ENCODE data around the gene VWA3A.

DNA sequence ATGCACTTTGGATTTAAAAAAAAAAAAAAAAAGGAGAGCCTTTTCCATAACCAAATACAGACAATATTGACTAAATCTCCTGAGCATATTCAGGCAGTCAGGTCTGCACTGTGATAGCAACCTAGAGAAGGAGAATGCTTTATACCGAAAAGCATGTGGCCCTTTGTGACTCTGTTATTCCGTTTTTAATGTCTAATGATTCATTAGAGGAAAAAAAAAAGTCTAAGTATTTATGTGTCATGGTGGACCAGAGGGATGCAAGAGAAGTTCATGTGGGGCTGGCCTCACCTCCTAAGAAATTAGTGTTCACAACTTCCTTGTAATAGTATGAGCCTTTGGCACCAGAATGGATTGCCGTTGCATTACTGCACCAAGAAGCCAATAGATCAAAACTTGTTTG lies 11.3 kb upstream of the VWA3A start:
- TF ChIP-seq, protein P1, sequence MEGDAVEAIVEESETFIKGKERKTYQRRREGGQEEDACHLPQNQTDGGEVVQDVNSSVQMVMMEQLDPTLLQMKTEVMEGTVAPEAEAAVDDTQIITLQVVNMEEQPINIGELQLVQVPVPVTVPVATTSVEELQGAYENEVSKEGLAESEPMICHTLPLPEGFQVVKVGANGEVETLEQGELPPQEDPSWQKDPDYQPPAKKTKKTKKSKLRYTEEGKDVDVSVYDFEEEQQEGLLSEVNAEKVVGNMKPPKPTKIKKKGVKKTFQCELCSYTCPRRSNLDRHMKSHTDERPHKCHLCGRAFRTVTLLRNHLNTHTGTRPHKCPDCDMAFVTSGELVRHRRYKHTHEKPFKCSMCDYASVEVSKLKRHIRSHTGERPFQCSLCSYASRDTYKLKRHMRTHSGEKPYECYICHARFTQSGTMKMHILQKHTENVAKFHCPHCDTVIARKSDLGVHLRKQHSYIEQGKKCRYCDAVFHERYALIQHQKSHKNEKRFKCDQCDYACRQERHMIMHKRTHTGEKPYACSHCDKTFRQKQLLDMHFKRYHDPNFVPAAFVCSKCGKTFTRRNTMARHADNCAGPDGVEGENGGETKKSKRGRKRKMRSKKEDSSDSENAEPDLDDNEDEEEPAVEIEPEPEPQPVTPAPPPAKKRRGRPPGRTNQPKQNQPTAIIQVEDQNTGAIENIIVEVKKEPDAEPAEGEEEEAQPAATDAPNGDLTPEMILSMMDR (conservative IDR thresholded peaks at IDR 0.05; ENCODE audit: low read depth, low read length): no peak
- no peak for TF ChIP-seq EZH2 (IDR thresholded peaks at IDR 0.05; ENCODE audit: borderline replicate concordance, low read depth, low read length, poor library complexity, severe bottlenecking)
